NCI-H1417 (cell line): ENCODE data around the gene ARX.

Experiments used
- DNase-seq, 3 experiments: peaks; one replicate each; lab custom pipeline; 2025; lab: John Stamatoyannopoulos, UW

ARX gene

DNA sequence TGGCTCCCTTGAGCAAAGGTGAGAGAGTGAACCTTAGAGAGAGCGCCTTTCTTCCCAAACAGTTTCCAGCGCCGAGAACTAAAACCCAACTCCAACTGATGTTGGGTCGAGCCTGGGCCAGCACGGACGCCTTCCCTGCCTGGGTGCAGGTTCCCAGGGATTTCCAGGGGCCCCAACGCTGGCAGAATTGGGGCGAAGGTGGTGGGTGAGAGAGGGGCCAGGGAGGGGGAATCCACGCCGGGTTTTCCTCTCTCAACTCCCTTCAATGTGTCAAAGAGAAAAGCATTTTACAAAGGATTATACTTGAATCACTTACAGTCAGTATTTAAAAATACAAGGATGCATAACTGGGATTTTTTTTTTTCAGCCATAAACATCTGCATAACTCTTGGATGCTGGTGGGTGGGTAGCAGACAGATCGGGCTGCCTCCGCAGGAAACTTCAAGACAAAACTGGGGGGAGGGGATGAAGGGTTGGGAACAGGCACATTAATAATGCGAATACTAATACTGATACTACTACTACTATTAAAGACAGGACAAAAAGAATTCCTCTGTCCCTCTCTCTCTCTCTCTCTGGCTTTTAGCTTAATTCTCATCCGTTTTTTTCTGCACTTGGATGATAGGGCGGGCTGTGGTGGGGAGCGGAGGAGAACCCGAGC lies 1.3 kb upstream of the ARX start:
- DNase-seq: peak in 2 of 3 experiments; percentile 64 to 68

DNA sequence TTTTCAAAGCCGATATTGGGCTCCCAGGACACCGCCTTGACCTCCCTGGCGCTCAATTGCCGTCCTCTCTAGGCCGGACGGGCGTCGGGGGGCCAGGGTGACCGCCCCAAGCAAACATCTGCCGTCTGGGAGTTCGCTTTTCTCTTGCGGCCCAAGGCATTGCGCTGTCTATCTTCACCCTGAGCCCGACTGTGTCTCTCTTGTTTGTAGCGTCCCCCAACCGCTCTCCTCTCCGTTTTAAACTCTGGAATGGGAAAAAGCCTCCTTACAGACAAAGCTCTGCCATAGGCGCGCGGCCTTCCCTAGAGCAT lies 551 bp upstream of the ARX start:
- DNase-seq: no peak

DNA sequence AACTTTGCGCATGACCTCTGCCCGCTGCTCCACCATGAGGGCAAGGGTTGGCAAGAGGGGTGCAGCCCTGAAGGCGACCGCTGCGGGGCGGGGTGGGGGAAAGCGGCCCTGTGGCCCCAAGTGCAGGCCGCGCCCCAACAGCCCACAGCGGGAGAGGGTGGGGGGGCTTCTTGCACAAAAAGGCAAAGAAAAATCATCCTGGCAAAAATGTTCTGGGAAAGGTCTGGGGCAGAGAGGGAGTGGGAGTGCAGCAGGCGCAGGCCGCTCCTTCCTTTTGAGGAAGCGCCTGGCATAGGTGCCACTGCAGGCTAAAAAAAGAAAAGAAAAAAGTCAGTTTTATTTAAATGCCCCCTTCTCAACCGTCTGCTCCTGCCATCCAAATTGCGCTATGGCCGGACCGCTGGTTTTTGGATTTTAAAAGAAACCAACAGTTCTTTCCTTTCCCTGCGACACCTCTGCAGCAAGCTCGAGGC lies 1.4 kb downstream of the ARX start:
- DNase-seq: no peak

DNA sequence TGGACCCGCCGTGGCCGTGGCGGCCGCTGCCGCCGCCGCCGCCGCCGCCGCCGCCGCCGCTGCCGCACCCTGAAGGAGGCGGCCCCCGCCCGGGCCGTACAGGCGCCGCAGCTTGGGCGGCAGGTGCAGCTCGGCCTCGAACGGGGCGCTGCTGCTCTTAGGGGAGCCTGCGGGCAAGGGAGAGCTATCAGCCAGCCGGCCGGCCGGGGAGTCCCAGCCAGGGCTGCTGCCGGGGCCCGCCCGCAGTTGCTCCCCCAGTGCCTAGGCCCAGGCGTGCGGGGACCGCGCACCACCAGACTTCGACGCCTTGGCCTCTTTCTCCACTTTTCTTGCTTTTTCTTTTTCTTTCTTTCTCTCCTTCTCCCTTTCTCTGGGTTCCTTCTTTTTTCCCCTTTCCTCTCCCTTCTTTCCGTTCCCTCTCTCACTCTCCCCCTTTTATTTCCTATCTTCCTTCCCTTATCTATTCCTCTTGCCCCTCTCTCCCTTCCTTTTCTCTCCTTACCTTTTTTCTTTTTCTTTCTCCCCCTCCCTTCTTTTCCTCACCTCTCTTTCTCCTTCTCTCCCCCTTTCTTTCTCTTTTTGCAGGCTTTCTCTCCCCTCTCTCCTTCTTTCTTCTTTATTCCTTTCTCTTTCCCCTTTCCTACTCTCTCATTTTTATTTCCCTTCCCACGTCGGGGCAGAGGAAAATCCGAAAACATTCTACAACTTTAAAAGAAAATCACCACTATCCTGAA lies 2.0 kb downstream of the ARX start:
- DNase-seq: peak; percentile 9 to 49 (median 43)

DNA sequence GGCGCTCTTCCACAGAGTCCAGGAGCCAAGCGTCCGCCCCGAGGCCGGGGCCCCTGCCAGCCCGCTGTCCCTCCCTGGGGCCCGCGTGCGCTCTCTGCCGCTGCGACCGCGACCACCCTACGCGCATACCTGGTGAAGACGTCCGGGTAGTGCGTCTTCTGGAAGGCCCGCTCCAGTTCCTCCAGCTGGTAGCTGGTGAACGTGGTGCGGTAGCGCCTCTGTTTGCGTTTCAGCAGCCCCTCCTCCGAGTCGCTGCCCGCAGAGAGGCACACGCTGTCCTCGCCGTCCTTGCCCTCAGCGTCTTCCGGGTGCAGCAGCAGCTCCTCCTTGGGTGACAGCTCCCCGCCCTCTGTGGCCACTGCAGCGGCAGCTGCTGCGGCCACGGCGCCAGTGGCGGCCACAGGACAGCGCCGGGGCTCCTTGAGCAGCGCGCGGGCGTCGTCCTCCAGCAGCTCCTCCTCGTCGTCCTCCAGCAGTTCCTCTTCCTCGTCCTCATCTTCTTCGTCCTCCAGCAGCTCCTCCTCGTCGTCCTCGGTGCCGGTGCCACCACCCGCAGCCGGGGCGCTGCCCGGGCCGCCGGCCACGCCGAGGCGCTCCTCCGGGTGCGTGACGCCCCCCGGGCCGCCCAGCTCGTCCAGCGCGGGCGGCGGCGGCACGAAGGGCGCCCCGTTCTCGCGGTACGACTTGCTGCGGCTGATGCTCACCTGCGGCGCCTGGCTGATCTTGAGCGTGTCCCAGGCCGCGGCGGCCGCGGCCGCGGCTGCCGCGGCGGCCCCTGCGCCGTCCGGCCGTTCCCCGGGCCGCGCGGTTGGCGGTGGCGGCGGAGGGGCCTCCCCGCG lies 2.8 kb downstream of the ARX start:
- no peak for DNase-seq

DNA sequence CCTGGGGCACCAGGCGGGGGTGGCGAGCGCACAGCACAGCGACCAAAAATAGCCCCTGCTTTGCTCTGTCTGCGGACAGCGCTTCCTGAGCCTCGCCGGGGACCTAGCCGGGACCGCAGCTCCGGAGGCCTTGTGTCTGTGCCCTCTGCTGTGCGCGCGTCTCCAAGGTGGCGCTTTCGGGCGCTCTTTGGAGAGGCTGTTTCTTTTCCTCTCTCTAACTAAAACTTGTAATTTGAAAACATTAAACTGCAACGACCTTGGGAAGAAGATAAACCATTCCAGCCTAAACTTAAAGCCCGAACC lies 3.4 kb downstream of the ARX start:
- DNase-seq: no peak

DNA sequence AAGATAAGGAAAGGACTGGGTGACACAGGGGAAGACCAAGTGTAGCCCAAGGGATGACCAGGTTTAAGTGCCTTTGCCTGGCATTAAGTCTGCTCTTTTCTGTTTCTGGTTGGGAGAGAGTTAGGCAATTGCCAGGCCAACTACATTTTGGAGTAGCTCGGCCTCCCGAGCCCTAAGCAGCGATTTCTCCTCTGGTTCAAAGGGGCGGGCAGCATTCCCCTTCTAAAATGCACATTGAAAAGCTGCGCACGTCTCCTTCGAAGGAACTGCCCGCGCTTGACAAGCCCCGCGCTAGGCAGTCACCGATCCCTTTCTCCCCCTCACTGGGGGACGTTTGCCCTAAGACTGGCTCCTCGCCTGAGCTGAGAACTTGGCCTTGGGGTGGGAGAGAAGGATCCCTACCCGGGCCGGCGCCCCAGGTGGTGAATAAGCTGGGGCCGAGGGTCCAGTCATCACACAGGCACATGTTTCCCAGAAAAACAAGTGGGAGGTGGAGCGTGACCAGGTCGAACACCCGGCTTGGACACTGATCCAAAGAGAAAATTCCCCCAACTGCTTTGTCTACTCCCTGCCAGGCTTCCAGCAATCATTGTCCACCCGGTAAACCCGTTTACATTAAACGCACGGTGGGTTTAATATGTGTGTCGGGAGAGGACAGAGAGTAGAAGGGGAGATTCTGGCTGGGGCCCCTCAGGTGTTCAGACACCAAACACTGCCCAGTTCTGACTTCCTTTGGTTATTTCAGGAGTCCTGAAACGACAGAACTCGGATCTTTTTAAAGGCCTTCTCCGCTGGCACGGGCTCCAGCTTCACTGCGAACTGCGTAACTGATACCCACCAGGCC lies 4.0 kb downstream of the ARX start:
- no peak for DNase-seq

DNA sequence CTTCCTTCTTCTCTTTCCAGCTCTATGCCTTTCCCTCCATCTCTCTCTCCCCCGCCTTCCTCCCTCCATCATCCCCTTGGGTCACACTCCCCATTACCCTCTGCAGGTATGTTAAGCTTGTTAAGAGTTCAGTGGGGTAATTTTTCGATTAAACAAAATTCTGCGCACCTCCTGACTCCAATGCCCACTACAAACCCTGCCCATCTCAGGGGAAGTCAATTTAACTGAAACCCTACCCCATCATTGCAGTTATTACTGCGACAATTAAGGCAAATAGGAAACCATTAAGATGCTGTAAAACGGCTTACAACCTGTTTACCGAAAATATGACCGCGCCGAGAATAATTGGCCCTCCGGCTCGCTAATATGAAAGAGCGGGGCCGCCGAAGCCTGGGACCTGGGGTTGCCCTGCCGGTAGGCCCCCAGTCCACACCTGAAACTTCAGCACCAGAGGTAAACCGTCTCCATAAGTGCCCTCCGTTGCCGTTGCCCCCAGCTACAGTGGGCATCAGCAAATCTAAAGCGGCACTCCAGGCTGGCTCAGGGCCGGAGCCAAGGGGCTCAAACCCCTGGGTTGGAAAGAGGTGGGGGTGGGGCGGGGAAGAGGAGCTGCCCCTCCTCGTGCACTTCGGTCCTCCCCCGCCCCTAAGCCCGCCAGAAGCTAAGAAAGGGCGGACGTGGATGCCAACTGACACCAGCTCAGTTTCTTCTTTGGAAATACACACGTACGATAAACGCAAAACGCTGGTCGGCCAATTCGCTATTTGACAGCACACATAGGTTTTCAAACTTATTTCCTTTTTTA lies 4.8 kb downstream of the ARX start:
- peak in 2 of 3 experiments; percentile 32 to 75 for DNase-seq

DNA sequence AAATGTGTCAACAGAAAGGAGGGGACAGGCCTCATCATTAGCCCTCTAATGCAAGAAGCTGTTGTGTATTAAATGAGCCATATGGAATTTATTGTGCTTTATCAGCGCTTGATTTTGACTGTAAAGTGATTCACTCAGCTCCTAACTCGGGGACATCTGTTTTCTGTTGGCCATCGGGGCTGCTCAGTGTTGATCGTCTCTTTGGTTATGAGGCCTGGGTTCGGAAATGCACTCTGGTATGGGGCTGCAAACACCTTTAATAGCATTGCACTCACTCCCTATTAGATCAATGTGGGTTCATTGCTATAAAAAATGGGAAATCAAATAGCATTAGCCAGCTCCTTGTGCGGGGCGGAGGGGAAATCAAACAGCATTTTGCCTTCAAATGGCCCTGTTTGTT lies 6.4 kb downstream of the ARX start:
- DNase-seq: no peak

DNA sequence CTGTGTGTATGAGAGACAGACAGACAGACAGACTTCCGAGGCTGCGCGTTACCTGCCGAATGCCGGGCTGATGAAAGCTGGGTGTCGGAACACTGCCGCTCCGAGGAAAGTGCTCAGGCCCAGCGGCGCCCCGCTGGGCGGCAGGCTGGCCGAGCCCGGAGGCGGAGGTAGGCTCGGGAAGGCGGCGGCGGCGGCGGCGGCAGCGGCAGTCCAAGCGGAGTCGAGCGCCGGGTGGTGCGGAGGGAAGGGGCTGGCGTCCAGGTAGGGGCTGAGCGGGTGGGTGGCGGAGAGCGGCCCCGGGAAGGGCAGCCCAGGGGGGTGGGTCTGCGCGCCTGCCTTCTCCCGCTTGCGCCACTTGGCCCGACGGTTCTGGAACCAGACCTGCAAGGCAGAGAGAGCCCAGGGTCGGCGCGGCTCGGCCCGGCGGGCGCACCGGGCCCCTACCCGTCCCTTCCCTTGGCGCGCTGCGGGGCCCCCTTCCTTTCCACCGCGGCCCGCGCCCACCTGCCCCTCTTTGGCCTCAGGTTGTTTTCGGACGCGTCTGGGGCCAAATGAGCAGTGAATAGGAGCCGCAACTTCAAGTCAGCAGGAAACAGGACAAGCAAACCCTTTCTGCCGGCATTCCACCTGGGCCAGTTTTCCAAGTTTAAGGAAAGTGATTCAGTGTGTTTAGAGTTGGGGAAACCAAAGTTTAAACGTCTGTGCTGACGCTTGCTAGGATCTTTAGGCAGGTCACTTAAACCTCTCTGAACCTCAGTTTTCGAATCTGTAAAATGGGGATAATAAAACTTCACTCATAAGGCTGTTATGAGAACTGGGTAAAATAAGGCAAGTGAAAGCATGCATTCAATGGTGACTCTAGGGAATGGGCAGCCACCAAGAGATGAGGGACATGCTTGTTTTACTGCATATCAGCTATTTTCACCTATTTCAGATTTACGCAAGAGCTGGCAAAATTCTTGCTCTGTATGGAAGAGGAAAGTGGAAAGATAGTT lies 8.4 kb downstream of the ARX start:
- no peak for DNase-seq

DNA sequence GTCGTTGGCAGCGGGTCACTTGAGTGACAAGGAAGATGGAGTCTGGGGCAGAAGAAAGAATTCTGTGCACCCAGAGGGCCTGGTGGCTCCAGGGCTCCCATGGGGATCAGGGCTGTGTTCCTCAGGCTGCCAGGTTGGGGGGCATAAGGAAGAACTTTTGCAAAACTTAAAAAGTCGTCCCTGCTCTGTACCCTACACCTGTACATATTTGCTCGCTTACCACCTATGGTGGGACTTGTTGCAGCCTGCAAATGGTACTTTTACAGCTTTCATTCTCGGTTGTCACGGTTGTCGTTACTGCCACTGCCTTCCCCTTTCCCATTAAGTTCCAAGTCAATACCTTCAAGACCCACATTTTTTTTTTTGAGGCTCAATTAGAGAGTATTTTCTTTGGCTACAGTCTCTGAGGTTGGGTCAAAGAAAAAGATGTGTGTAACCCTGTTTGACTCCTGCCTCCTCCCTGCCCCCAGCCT lies 9.1 kb downstream of the ARX start:
- DNase-seq: no peak

DNA sequence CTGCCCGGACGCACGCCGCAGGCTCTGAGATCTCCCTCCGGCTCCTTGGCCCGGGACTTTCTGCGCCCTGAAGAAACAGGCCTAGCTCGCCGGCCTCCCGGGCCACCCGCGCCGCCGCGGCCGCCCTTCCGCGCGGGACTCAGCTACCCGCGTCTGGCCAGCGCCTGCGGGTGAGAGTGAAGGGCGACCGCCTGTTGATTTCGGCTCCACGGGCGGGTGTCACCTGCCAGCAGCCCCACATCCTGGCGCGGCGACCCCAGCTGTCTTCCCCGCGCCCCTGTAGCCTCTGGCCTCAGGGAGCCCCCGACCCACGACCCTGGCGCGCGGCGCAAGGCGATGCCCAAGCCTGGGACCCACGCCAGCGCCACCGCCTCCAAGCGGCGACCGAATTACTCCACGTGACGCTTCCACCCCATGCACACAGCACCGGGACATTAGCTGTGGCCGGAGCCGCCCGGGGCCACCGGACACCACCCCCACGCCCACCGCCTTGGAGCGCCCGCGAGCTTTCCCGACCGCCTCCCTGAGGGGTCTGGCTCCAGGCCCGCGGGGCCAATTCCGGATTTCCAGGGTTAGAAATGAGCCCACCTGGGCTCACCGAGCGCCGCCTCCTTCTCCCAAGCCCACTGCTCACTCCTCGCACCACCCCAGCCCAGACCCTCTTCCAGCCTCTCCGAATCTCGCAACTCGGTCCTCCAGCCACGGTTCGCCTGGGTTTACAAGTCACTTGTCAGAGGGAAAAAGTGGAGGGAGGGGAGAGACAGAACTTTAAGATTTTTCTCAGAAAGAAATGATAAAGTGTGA lies 10.2 kb downstream of the ARX start:
- no peak for DNase-seq

DNA sequence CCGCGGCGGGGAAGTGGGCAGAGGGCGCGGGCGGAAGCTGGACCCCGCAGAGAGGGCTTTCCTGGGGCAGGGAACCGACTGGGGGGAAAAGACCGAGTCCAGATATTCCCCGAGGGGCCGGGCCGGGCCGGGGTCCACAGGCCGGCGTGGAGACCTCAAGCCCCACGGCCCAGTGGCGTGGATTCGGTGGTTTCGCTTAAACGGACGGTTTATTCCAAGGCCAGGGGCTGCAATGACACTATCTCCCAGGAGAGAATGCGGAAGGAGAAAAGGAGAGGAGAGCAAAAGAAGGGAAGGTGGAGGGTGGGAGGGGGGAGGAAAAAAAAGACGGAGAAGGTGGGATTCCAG lies 10.8 kb downstream of the ARX start:
- DNase-seq: no peak

DNA sequence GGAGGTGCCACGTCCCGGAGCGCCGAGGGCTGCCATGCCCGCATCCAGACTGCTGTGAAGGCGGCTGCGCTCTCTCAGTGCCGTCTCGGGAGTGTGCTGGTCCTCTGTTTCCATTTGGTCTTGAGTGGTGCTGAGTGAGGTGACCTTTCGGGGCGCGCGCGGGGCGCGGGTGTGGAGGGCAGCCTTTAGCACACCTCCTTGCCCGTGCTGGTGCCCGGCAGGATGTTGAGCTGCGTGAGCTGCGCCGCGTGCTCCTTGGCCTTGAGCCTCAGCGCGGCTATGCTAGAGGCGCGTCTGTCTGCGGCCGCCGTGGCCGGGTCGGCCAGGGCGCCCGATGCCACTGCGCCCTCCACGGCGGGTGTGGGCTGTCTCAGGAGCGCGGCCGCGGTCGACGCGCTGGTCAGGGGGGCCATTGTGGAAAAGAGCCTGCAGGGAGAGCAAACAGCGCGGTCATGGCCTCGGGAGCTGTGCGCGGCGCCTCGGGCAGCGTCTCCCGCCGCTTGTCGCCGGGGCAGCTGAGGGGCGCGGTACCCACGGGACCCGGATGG lies 11.2 kb downstream of the ARX start:
- no peak for DNase-seq

DNA sequence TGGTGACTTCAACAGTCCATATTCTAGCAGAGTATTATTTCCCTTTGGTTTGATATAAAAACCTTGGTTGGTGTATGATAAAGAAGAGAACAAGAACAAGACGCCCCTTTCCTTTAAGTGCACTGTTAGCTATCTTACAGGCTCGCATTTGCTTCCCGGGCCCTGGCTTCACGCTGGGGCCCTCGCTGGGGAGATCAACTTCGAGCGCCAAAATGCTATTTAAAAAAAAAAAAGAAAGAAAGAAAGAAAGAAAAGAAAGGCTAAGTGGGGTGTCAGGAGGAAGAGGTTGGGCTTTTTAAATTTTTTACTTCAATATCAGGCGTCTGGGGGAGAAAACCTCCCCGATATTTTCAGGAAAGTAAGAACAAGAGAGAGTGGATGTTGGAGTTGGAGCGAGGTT lies 11.7 kb downstream of the ARX start:
- DNase-seq: no peak

DNA sequence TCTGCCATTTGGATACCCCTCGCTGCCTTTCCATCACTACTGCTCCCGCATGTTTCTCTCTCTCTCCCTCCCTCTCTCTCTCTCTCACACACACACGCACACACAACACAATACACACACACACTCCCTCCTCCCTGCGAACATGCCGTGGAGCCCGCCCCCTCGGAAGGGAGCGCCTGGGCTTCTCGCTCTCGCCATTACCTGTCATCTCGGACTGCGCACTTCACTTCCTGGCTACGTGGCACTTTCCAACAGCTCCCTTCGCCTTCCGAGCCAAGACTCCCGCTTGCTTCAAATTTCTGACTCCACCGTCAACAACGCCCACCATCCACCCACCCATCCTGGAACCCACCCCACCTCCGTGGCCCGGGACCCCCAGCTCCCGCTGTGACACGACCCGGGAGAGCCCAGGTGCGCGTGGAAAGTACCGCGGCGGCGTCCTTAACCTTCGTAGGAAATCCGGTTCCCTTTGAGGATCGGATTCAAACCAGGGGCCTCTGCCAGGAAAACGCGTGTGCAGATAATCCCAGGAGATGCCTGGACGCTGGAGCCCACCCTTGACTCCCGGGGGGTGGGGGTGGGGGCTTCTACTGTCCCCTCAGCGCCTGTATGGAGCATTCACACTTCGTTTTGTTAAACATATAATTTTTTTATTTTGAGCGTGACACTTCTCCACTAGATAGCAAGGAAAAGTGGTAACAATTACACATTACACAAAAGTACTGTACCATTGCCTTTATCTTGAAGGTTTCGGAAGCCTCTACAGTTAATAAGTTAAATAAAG lies 12.5 kb downstream of the ARX start:
- no peak for DNase-seq

DNA sequence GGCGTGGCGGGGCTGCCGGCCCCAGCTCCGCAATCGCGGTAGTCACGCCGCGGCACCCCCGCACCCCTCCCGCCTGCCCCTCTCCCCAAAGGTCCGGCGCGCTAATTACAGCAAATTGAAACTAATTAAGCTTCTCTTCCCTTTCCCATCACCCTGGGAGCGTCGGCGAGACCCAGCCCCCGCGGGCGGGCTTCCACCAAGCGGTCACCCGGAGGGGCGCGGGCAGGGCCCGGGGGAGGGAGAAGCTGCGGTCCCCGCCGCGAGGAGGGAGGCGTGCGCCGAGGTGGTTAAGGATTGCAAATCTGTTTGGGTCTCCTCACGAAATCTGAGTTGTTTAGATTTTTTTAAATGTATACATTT lies 13.1 kb downstream of the ARX start:
- no peak for DNase-seq
